ENCODE measurements around the gene CDKAL1.

Gene CDKAL1

GRCh38 chr6:20948556-20948955 is 414.3 kb downstream of the CDKAL1 start:
- Histone ChIP-seq H3K4me3 (ENCODE audit: low read length) (no peak overlapping the region), H3K36me3 (replicated peaks; ENCODE audit: low read depth, low read length) (no peaks in the 10 kb centered on the region)

GRCh38 chr6:20949138-20949537 is 414.9 kb downstream of the CDKAL1 start:
- Histone ChIP-seq H3K4me1 (ENCODE audit: low read length) (peaks cover 26% of the 10 kb centered on the region), H3K9ac (ENCODE audit: low read length) (no peak overlapping the region), H3K27me3 (ENCODE audit: low read depth, low read length) (no peaks in the 10 kb centered on the region), H3K27ac (ENCODE audit: low read length) (no peak overlapping the region), H3K4me2 (ENCODE audit: low read length) (no peak overlapping the region), H3K4me3 (ENCODE audit: low read length) (no peak overlapping the region), H3K79me2 (ENCODE audit: low read length) (no peaks in the 10 kb centered on the region), H2AFZ (ENCODE audit: low read depth, low read length) (no peak overlapping the region), H3K9me3 (ENCODE audit: insufficient read depth, low read length) (no peaks in the 10 kb centered on the region), H4K20me1 (ENCODE audit: insufficient read depth, low read length) (no peaks in the 10 kb centered on the region), H3K36me3 (replicated peaks; ENCODE audit: low read depth, low read length) (no peaks in the 10 kb centered on the region)
- TF ChIP-seq EZH2phosphoT487 (IDR thresholded peaks at IDR 0.05; ENCODE audit: low read depth) (no peak), CTCF (IDR thresholded peaks at IDR 0.05; ENCODE audit: low read depth, low read length) (no peak)

More at GRCh38 chr6:20948556-20948955, 414.3 kb downstream of the CDKAL1 start:
- no peak overlapping the region for H3K9ac ChIP-seq (ENCODE audit: low read length)
- no peak overlapping the region for H3K27ac ChIP-seq (ENCODE audit: low read length)
- no peak overlapping the region for H3K4me2 ChIP-seq (ENCODE audit: low read length)
- H3K79me2 ChIP-seq (ENCODE audit: low read length): no peaks in the 10 kb centered on the region
- H3K9me3 ChIP-seq (ENCODE audit: insufficient read depth, low read length): no peaks in the 10 kb centered on the region
- no peaks in the 10 kb centered on the region for H3K27me3 ChIP-seq (ENCODE audit: low read depth, low read length)
- TF ChIP-seq EZH2phosphoT487 (IDR thresholded peaks at IDR 0.05; ENCODE audit: low read depth): no peak
- no peak for TF ChIP-seq CTCF (IDR thresholded peaks at IDR 0.05; ENCODE audit: low read depth, low read length)
- no peak overlapping the region for H2AFZ ChIP-seq (ENCODE audit: low read depth, low read length)
- no peaks in the 10 kb centered on the region for H4K20me1 ChIP-seq (ENCODE audit: insufficient read depth, low read length)
- peaks cover 20% of the 10 kb centered on the region for H3K4me1 ChIP-seq (ENCODE audit: low read length)

- Histone ChIP-seq H3K27ac (ENCODE audit: low read length) (no peak overlapping the region), H2AFZ (ENCODE audit: low read depth, low read length) (no peak overlapping the region), H3K4me3 (ENCODE audit: low read length) (no peak overlapping the region), H3K9me3 (ENCODE audit: insufficient read depth, low read length) (no peaks in the 10 kb centered on the region), H3K4me2 (ENCODE audit: low read length) (peak overlapping the region; percentile 41), H4K20me1 (ENCODE audit: insufficient read depth, low read length) (no peaks in the 10 kb centered on the region), H3K27me3 (ENCODE audit: low read depth, low read length) (no peaks in the 10 kb centered on the region), H3K36me3 (replicated peaks; ENCODE audit: low read depth, low read length) (no peaks in the 10 kb centered on the region), H3K9ac (ENCODE audit: low read length) (no peak overlapping the region), H3K4me1 (ENCODE audit: low read length) (peaks cover 56% of the 10 kb centered on the region), H3K79me2 (ENCODE audit: low read length) (no peaks in the 10 kb centered on the region)
- no peak for TF ChIP-seq CTCF (IDR thresholded peaks at IDR 0.05; ENCODE audit: low read depth, low read length)
- TF ChIP-seq EZH2phosphoT487 (IDR thresholded peaks at IDR 0.05; ENCODE audit: low read depth): no peak
Measured at GRCh38 chr6:20952699-20953474, 418.6 kb downstream of the CDKAL1 start.

GRCh38 chr6:20954315-20954714 is 420.1 kb downstream of the CDKAL1 start:
- H3K27ac ChIP-seq (ENCODE audit: low read length): peak overlapping the region; percentile 97
- peak overlapping the region; percentile 96 for H3K4me2 ChIP-seq (ENCODE audit: low read length)
- H3K4me1 ChIP-seq (ENCODE audit: low read length): peaks cover 64% of the 10 kb centered on the region
- H3K9me3 ChIP-seq (ENCODE audit: insufficient read depth, low read length): no peaks in the 10 kb centered on the region
- H2AFZ ChIP-seq (ENCODE audit: low read depth, low read length): no peak overlapping the region
- H3K36me3 ChIP-seq (replicated peaks; ENCODE audit: low read depth, low read length): no peaks in the 10 kb centered on the region
- peak overlapping the region; percentile 77; the same call in 1 of the 2 replicates for H3K9ac ChIP-seq (ENCODE audit: low read length)
- peak overlapping the region; percentile 71; the same call in 1 of the 2 replicates for H3K4me3 ChIP-seq (ENCODE audit: low read length)
- H4K20me1 ChIP-seq (ENCODE audit: insufficient read depth, low read length): no peaks in the 10 kb centered on the region
- H3K79me2 ChIP-seq (ENCODE audit: low read length): no peaks in the 10 kb centered on the region
- TF ChIP-seq CTCF (IDR thresholded peaks at IDR 0.05; ENCODE audit: low read depth, low read length) (no peak), EZH2phosphoT487 (IDR thresholded peaks at IDR 0.05; ENCODE audit: low read depth) (no peak)
- H3K27me3 ChIP-seq (ENCODE audit: low read depth, low read length): no peaks in the 10 kb centered on the region
